DOHH2 (cell line): ENCODE measurements around the gene SKAP1.

Source experiments
- H3F3A ChIP-seq: fragments of 200-600 bp; sonication (generic), shearing (Covaris generic); 2 replicates; pipeline ENCODE4 v1.6.0; 2016; ENCODE audit warnings: antibody characterized with exemption, mild to moderate bottlenecking; ENCODE audit not compliant: control insufficient read depth, insufficient read depth
- H3K27ac ChIP-seq: fragments of 200-600 bp; sonication (generic); 2 replicates; pipeline ENCODE4 v1.5.1; 2014; ENCODE audit warnings: low read depth, mild to moderate bottlenecking, low read length, moderate library complexity
- H3K27me3 ChIP-seq: fragments of 200-600 bp; sonication (generic); 2 replicates; pipeline ENCODE4 v1.6.1; 2014; ENCODE audit warnings: mild to moderate bottlenecking, low read length, mixed read lengths; ENCODE audit not compliant: control insufficient read depth
- H3K36me3 ChIP-seq: fragments of 200-600 bp; sonication (generic); 2 replicates; pipeline ENCODE4 v1.6.1; 2014; ENCODE audit warnings: mild to moderate bottlenecking, low read length, moderate library complexity, mixed read lengths; ENCODE audit not compliant: control insufficient read depth
- H3K4me1 ChIP-seq: fragments of 200-600 bp; sonication (generic); 2 replicates; pipeline ENCODE4 v1.6.1; 2014; ENCODE audit warnings: mild to moderate bottlenecking, low read length, mixed read lengths; ENCODE audit not compliant: control insufficient read depth
- H3K4me2 ChIP-seq: fragments of 200-600 bp; sonication (generic); 2 replicates; pipeline ENCODE4 v1.6.0; 2014; ENCODE audit warnings: mild to moderate bottlenecking, low read length, moderate library complexity
- H3K4me3 ChIP-seq: fragments of 200-600 bp; sonication (generic); 2 replicates; pipeline ENCODE4 v1.5.1; 2014; ENCODE audit warnings: mild to moderate bottlenecking, low read length, mixed read lengths
- H3K79me2 ChIP-seq: fragments of 200-600 bp; sonication (generic); 2 replicates; pipeline ENCODE4 v1.6.1; 2014; ENCODE audit warnings: mild to moderate bottlenecking, low read length, mixed read lengths; ENCODE audit not compliant: control insufficient read depth
- H3K9me2 ChIP-seq: fragments of 200-600 bp; sonication (generic); replicated peaks from 2 replicates; pipeline ENCODE4 v1.6.1; 2014; ENCODE audit warnings: mild to moderate bottlenecking, low read length, mixed read lengths; ENCODE audit not compliant: control insufficient read depth
- H3K9me3 ChIP-seq: fragments of 200-600 bp; sonication (generic); 2 replicates; pipeline ENCODE4 v1.6.1; 2014; ENCODE audit warnings: antibody characterized with exemption, low read length, mixed read lengths; ENCODE audit not compliant: control insufficient read depth, insufficient read depth
- H4K20me1 ChIP-seq: fragments of 200-600 bp; sonication (generic); 2 replicates; pipeline ENCODE4 v1.6.0; 2014; ENCODE audit warnings: low read depth, mild to moderate bottlenecking, antibody characterized with exemption, low read length, moderate library complexity; ENCODE audit not compliant: control insufficient read depth, insufficient read depth
- EZH2phosphoT487 ChIP-seq: fragments of 200-600 bp; sonication (generic); IDR thresholded peaks from 2 replicates; pipeline ENCODE4 v1.6.1; 2017; ENCODE audit warnings: borderline replicate concordance, mild to moderate bottlenecking, antibody characterized with exemption, low read length, moderate library complexity, mixed read lengths
- TF ChIP-seq, protein P1 (sequence below): fragments of 200-600 bp; sonication (generic); IDR thresholded peaks from one replicate; pipeline ENCODE4 v1.5.1; 2014; ENCODE audit warnings: antibody characterized with exemption, mild to moderate bottlenecking, low read depth, low read length; ENCODE audit not compliant: poor library complexity, severe bottlenecking

SKAP1 gene

DNA sequence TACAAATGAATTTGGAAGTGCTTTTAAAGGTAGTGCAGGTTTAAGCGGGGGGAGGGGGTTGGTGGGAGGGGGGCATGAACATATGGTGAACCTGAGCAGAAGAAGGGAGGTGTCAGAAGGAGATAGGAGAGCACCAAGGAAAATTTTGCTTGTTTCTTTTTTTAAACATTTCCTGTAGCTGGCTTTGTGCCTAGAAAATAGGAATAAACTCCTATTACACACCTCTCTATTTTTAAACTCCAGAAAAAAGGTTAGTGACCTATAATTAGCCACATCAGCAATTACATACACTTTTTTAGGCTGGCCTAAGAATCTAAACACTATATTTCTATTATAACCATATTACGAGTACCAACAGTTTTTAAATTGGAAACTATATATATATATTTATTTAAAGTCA lies 159.1 kb downstream of the SKAP1 start:
- Histone ChIP-seq H3K9me2 (no peaks in the 10 kb centered on the region), H4K20me1 (no peaks in the 10 kb centered on the region), H3K27ac (no peak overlapping the region), H3K79me2 (no peaks in the 10 kb centered on the region), H3K36me3 (no peaks in the 10 kb centered on the region), H3K9me3 (no peaks in the 10 kb centered on the region), H3K4me2 (no peak overlapping the region), H3K4me1 (no peaks in the 10 kb centered on the region), H3F3A (no peaks in the 10 kb centered on the region), H3K27me3 (peaks cover 14% of the 10 kb centered on the region), H3K4me3 (no peak overlapping the region)
- TF ChIP-seq EZH2phosphoT487, result no peak
- TF ChIP-seq, protein P1, sequence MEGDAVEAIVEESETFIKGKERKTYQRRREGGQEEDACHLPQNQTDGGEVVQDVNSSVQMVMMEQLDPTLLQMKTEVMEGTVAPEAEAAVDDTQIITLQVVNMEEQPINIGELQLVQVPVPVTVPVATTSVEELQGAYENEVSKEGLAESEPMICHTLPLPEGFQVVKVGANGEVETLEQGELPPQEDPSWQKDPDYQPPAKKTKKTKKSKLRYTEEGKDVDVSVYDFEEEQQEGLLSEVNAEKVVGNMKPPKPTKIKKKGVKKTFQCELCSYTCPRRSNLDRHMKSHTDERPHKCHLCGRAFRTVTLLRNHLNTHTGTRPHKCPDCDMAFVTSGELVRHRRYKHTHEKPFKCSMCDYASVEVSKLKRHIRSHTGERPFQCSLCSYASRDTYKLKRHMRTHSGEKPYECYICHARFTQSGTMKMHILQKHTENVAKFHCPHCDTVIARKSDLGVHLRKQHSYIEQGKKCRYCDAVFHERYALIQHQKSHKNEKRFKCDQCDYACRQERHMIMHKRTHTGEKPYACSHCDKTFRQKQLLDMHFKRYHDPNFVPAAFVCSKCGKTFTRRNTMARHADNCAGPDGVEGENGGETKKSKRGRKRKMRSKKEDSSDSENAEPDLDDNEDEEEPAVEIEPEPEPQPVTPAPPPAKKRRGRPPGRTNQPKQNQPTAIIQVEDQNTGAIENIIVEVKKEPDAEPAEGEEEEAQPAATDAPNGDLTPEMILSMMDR, result no peak

DNA sequence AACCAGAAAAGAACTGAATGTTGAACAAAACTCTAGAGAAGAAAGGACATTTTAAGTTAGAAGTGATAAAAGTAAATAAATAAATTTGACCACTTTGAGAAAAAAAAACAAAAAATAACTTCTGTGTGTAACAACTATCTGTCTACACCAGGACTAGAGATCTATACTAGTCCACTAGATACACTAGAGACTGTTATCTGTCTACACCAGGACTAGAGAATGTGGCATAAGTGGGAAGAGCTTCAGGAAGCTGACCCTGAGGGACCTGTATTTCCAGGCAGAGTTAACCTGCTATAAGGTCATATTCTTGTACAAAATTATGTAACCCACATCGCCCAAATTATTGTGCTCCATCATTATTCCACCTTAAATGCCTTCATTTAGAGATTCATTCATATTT lies 160.8 kb downstream of the SKAP1 start:
- Histone ChIP-seq H3K4me2 (no peak overlapping the region), H3K4me1 (no peaks in the 10 kb centered on the region), H3K27ac (no peak overlapping the region), H3K79me2 (no peaks in the 10 kb centered on the region), H4K20me1 (no peaks in the 10 kb centered on the region), H3K4me3 (no peak overlapping the region), H3K27me3 (peaks cover 2% of the 10 kb centered on the region; the same call in 1 of the 2 replicates), H3F3A (no peaks in the 10 kb centered on the region), H3K36me3 (no peaks in the 10 kb centered on the region), H3K9me3 (no peaks in the 10 kb centered on the region), H3K9me2 (no peaks in the 10 kb centered on the region)
- TF ChIP-seq EZH2phosphoT487, result no peak
- TF ChIP-seq, protein P1, result no peak

DNA sequence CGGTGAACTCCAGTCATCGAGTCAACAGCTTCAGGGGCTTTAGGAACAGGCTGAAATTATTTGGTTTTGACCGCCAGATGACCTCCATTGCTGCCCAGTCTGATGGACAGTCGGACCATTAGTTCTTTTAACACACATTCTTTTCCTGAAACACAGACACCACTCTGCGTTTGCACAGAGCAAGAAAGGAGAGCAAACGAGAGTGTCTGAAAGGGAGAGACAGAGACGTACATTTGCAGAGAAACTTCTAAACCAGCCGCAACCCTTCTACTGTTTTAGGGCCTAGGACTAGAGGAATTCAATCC lies 166.3 kb downstream of the SKAP1 start:
- Histone ChIP-seq H3K4me3 (no peak overlapping the region), H3K9me2 (no peaks in the 10 kb centered on the region), H3K4me2 (no peak overlapping the region), H4K20me1 (no peaks in the 10 kb centered on the region), H3K9me3 (no peaks in the 10 kb centered on the region), H3K27ac (no peak overlapping the region), H3K27me3 (peaks cover 8% of the 10 kb centered on the region), H3F3A (no peaks in the 10 kb centered on the region), H3K36me3 (no peaks in the 10 kb centered on the region), H3K79me2 (no peaks in the 10 kb centered on the region), H3K4me1 (no peaks in the 10 kb centered on the region)
- no peak for TF ChIP-seq EZH2phosphoT487
- TF ChIP-seq, protein P1, result no peak
